ENCODE data around the gene PRPSAP1.
"Not testable (repeated sequence)": the region's sequence is repeated elsewhere in the genome, so short reads cannot be mapped to it uniquely, and the experiment has no call there.

Gene PRPSAP1

DNA sequence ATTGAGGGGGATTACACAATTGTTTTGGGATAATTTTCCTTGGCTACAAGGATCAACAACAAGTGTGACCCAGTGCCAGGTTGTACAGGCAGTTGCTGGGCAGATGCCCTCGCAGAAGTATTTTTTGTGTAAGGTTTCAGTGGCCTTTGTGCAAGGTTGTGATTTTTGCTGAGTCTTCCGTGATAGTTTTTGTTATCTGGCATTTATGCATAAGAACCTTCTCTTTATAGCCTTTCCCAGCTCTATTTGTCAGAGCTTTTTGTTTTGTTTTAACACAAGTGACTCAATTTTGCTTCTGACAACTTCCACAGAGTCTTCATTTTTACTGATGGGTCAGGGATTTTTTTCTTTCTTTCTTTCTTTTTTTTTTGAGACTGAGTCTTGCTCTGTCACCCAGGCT, 6.7 kb upstream of the PRPSAP1 start:
- no peak for DNase-seq (ENCODE audit: low spot score)

DNA sequence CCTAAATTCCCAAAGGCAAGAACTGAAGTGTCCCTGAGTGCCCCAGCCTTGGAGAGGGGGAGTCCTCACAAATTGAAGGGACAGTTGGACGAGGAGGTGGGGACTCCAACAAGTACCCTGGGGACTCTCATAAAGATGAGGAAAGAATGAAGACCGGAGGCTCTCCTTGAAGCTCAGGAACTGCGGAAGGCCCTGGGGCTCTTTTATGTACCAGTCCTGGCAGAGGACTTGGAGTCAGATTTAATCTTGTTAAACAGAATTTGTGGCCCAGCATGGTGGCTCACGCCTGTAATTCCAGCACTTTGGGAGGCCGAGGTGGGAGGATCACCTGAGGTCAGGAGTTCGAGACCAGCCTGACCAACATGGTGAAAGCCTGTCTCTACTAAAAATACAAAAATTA, 6.1 kb upstream of the PRPSAP1 start:
- peak; percentile 18 for DNase-seq (ENCODE audit: low spot score)

DNA sequence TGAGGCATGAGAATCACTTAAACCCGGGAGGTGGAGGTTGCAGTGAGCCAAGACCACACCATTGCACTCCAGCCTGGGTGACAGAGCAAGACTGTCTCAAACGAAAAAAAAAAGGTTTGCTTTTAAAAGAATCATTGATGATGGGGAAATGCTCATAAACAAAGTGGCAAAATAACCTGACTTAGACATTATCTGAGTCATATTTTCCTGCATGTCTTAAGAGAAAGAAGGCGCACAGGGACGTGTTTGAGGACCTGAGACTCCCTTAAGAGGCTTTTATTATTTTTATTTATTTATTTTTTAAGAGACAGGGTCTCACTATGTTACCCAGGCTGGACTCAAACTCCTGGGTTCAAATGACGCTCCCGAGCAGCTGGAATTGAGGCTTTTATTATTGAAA, 5.7 kb upstream of the PRPSAP1 start:
- DNase-seq (ENCODE audit: low spot score) = no peak

DNA sequence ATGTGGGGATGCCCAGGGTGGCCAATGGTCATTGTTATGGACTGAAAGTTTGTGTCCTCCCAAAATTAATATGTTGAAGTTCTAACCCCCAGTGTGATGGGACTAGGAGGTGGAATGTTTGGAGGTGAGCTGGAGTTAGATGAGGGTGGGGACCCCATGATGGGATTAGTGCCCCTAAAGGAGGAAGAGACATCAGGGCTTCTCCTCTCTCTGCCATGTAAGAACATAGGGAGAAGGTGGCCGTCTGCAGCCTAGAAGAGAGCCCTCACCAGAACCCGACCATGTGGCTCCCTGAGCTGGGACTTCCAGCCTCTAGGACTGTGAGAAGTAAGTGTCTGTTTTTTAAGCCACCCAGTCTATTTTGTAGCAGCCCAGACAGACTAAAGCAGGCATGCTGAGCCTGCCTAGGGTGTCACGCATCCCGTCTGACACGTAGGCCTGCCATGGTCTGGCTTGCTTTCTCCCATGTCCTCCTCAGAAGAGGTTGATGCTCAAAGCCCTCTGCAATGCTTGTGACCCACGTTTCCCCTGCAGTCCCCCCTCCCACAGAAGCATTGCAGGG, 4.0 kb upstream of the PRPSAP1 start:
- no peak for DNase-seq (ENCODE audit: low spot score)

DNA sequence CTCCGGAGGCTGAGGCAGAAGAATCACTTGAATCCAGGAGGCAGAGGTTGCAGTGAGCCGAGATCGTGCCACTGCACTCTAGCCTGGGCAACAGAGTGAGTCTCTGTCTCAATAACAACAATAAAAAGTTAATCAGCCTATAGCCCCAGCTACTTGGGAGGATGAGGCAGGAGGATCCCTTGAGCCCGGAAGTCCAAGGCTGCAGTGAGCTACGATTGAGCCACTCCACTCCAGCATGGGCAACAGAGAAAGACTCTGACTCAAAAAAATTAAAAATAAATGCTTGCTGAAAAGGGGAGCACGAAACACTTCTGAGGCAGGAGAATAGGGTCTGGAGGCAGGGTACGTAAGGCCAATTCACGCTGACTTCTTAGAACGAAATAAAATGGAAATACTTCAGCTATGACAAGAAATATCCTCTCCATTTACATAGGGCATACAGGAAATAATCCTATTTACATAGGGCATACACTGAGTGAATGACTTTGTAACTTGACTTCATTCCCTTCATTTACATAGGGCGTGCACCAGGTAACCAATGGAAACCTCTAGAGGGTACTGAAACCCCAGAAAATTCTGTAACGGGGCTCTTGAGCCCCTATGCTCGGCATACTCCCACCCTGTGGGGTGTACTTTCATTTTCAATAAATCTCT, 3.2 kb upstream of the PRPSAP1 start:
- DNase-seq (ENCODE audit: low spot score) = no peak

DNA sequence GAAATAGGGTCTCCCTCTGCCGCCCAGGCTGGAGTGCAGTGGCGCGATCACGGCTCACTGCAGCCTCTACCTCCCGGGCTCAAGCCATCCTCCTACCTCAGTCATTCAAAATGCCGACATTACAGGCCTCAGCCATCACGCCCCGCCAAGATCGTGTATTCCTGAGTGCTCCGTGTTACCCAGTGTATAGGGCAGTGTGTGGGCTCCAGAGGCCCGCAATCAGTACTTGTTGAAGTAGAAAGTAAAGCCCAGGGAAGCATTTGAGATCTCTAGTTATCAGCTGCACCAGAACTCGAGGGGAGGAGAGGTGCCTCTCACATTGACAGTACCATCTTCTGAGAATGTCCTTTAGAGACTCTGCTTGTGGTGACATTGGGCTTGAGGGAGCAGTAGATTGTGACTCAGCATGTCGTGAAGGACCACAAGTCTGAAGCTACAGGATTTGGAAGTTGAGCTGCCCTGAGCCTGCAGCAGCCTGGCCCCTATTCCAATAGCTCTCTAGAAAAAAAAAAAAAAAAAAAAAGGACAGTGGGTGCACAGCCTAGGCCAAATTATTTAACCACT, 1.1 kb upstream of the PRPSAP1 start:
- peak; percentile 33 for DNase-seq (ENCODE audit: low spot score)

DNA sequence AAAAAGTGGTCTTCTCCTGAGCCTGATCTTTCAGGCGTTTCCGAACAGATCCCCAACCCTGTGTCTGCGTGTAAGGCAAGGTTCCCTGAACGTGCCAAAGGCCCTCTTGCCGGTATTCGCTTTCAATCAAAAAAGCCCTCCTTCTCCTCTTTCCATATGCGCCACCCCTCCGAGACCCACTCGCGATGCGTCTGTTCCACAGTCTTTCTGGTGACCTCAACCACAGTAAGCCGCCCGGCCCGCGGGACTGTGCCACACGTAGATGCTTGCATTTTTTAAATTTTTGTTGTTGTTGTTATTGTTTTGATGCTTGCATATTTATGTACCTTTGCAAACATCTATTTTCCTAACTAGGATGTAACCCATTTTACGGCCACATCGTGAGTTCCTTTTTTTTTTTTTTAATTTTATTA, 607 bp upstream of the PRPSAP1 start:
- DNase-seq (ENCODE audit: low spot score) = no peak

DNA sequence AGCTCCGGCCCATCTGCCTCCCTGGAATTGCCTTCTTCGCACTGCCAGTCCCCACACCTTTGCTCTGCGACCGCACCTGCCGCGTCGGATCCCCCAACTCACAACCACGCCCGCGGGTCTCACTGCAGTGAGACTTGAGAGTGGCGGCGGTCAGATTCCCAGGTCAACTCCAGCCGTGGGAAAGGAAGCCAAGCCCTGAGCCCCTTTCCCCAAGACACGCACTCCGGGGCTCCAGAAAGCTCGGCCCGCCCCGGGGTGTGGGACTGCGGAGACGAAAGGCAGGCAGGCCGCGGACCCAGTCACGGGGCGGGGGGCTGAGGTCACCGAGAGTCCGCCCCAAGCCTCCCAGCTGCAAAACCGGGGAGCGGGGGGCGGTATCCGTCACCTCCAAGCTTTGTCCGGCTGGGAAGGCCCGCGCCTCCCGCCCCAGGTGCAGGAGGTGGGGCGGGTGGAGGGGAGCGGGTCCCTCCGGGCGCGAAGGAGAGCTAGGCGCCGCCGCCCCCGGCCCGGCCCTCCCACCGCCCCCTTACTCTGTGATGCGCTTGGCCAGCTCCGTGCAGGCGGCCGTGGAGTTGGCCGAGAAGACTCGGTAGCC, 615 bp downstream of the PRPSAP1 start:
- no peak for DNase-seq (ENCODE audit: low spot score)

DNA sequence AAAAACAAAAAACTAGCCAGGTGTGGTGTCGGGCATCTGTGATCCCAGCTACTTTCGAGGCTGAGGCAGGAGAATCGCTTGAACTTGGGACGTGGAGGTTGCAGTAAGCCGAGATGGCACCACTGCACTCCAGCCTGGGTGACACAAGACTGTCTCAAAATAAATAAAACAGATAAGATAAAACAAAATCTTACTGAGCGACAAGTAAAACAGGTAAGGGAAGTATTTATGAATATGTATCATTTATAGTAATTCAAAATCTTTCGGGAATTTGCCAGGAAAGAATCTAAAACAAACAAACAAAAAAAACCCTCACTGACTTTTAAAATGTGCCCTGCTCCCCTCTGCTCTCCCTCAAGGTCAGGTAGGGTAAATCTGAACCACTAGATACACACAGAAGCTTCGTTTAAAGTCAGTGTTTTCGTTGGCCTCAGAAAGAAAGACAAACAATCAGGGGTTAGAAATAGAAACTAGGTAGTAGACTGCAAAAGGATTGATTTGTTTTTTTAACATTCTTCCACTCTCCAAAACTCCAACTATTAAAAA, 2.1 kb downstream of the PRPSAP1 start:
- no peak for DNase-seq (ENCODE audit: low spot score)

DNA sequence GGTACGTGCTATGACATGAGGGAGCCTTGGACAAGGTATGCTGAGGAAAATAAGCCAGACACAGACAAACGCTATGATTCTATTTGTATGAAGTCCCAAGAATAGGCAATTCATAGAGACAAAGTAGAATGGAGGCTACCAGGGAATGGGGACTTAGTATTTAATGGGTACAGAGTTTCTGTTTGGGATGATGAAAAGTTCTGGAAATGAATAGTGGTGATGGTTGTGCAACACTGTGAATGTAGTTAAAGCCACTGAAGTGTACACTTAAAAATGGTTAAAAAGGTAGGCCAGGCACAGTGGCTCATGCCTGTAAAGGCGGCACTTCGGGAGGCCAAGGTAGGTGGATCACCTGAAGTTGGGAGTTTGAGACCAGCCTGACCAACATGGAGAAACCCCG, 3.3 kb downstream of the PRPSAP1 start:
- DNase-seq (ENCODE audit: low spot score) = no peak

DNA sequence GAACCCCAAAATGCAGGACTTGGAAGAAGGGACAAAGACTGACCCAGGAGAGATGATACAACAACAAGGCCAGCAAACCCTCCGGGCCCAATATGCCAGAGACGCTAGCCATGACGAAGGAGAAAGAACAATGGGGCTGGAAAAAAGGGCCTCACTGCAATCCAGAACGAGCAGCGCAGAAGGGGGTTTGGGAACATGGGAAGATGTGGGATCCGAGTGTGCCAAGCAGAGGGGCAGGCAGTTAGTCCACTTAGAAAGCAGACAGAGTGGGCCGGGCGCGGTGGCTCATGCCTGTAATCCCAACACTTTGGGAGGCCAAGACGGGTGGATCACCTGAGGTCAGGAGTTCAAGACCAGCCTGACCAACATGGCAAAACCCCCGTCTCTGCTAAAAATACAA, 6.8 kb downstream of the PRPSAP1 start:
- not testable (repeated sequence) for DNase-seq (ENCODE audit: low spot score)

DNA sequence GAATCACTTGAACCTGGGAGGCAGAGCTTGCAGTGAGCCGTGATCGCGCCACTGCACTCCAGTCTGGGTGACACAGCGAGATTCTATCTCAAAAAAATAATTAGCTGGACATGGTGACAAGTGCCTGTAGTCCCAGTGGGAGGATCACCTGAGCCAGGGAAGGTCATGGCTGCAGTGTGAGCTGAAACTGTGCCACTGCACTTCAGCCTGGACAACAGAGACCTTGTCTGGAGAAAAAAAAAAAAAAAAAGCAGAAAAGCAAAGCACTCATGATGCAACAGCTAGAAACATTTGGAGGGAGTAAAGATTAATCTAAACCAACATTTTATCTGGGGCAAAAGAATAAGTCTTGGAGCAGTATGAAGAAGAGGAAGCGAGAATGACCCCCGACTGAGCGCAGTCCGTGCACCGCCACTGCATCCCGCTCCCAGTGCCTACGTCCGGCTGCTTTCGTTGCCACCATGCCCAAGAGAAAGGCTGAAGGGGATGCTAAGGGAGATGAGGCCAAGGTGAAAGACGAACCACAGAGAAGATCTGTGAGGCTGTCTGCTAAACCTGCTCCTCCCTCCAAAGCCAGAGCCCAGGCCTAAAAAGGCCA, 8.2 kb downstream of the PRPSAP1 start:
- no peak for DNase-seq (ENCODE audit: low spot score)

DNA sequence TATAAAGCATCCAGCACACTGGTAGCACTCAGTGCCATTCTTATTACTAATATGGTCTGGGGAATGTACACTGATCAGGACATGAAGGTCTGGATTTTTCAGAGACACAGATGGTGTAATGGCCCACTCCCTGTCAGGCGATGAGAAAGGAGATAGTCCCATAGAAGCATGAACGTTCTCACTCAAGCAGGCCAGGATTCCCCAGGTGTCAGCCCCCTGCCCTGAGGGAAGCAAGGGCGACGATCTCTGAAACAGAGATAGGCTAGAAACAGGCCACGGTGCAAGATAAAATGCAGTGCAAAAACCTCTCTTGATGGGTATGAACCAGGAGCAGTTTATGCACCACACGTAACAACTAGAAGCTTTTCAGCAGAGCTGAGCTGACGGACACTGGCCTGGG, 10.6 kb downstream of the PRPSAP1 start:
- no peak for DNase-seq (ENCODE audit: low spot score)

DNA sequence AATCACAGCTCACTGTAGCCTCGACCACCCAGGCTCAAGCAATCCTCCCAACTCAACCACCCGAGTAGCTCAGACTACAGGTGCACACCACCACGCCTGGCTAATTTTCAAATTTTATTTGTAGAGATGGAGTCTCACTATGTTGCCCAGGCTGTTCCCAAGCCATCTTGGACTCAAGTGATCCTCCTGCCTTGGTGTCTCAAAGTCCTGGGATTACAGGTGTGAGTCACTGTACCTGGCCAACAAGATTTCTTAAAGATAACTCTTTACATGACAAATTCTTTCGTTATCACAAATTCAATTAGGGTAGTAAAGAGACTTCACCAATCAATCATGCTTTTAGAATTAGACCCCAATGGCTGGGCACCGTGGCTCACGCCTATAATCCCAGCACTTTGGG, 12.4 kb downstream of the PRPSAP1 start:
- no peak for DNase-seq (ENCODE audit: low spot score)

DNA sequence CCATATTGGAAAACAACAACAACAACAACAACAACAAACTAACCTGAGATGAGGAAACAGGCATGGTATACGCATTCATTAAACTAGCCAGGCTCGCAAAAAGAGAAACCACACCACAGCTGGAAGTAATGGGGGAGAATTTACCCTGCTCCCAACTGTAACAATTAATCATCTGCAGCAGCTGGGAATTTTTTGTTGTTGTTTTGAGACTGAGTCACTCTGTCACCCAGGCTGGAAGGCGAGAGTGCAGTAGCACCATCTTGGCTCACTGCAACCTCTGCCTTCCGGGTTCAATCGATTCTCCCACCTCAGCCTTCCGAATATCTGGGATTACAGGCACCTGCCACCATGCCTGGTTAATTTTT, 16.3 kb downstream of the PRPSAP1 start:
- no peak for DNase-seq (ENCODE audit: low spot score)

DNA sequence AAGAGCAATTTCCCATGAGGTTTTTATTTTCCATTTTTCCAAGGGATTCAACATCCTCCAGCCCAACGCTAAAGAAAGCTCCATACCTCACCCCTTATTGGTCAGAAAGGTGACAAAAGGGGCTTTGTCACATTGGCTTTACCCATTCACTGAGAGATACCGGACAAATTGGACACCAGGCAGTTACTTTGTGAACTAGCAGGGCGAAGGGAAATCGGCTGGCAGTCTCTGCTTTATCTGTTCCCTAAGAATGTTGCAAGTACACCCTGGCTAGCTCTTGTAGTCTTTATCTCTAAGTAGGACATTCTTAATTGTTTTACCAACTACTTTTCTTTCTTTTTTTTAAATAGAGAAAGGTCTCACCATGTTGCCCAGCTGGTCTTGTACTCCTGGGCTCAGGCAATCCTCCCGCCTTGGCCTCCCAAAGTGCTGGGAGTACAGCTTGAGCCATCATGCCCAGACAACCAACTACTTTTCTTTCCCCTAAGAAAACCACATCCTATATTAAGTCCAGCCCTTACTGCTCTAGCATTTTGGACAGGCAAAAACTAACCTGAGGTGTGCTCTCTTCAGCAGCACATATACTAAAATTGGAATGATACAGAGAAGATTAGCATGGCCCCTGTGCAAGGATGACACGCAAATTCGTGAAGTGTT, 16.8 kb downstream of the PRPSAP1 start:
- DNase-seq (ENCODE audit: low spot score) = no peak

DNA sequence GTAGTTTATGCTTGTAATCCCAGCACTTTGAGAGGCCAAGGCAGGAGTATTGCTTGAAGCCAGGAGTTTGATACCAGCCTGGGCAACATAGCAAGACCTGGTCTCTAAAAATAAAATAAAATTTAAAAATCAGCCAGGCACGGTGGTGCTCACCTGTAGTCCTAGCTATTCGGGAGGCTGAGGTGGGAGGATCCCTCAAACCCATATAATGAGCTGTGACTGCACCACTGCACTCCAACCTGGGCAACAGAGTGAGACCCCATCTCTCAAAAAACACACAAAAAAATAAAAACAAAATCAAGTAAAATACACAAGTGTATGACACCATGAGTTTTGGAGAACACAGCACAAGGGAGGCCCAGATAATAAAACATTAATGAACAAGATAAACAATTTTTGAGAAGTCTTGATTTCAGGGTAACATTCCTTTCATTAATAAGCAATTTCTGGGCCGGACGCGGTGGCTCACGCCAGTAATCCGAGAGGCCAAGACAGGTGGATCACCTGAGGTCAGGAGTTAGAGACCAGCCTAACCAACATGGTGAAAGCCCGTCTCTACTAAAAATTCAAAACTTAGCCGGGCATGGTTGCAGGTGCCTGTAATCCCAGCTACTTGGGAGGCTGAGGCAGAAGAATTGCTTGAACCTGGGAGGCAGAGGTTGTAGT, 17.9 kb downstream of the PRPSAP1 start:
- no peak for DNase-seq (ENCODE audit: low spot score)

DNA sequence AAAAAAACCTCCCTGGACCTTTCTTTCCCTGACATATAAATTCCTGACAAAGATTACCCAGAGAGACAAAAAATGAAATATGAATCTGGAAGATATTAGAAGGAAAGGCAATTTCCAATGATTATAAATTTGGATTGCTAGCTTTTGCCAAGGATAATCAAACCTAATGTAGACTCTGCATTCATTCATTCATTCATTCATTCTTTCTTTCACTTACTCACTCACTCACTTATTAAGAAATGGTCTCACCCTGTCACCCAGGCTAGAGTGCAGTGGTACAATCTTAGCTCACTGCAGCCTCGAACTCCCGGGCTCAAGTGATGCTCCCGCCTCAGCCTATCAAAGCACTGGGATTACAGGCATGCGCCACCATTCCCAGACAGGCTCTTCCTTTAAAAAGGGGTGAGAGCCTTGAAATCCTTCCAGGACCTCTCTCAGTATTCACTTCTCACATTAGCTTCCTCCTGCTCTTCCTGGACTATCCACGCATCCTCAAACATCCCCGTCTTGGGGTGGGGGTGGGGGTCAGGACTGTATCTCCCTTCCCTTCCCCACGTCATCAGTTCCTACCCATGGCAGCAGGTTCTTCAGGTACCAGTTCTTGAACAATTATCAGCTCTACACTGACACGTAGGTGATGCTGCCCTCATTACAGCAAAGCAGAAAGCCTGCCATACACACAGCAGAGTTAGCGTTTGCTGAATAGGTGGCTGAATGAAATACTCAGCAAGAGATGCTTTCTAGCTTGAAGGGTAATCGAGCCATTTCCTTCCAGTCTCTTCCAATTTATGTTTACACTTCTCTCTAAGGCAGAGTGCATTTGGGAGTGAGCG, 19.8 kb downstream of the PRPSAP1 start:
- no peak for DNase-seq (ENCODE audit: low spot score)

DNA sequence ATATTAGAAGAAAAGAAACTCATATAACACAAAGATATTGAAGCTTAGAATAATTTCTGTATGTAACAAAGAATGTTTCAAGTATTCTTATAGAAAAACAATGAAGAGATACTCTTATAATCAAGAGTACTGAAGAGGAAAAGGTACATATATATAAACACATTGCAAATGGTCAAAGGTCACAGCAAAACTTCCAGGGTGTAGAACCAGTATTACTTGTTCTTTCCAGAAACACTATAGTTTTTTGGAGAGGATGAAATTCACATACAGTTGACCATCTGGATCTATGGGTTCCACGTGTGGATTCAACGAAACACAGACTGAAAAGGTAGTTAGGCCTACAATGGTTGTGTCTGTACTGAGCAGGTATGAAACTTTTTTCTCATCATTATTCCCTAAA, 22.6 kb downstream of the PRPSAP1 start:
- DNase-seq (ENCODE audit: low spot score) = no peak

DNA sequence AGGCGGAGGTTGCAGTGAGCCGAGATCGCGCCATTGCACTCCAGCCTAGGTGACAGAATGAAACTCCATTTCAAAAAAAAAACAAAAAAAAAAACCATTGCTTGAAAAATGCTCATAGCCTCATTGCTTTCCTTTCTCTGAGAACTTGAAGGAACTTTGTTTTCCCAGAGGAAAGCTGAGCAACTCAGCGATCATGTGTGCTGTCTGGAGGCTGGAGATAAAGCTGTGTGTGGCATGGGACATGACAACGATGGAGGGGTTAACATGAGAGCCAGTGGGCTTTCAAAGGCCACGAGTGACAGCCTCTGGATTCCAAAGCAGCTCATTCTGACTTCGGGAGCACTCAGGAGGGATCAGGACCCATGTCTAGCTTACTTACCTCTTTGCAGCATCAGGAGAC, 24.1 kb downstream of the PRPSAP1 start:
- no peak for DNase-seq (ENCODE audit: low spot score)

DNA sequence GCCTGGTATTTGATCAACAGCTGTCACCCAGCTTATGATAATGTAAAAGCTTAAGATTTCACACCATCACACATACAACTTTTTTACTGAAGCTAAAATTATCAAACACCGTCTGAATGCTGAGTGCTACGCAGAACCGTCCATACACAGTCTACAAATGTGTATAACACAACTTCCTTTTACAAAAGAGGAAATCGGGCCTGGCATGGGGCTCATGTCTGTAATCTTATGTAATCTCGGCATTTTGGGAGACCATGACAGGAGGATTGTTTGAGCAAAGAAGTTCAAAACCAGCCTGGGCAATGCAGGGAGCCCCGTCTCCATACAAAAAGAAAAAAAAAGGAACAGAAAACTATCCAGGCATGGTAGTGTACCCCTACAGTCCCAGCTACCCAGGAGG, 26.0 kb downstream of the PRPSAP1 start:
- no peak for DNase-seq (ENCODE audit: low spot score)

Measured in D341Med (cell line).